ENCODE measurements around the gene JUNB.
"Not testable (repeated sequence)": the region's sequence is repeated elsewhere in the genome, so short reads cannot be mapped to it uniquely, and the experiment has no call there.

Gene JUNB

DNA sequence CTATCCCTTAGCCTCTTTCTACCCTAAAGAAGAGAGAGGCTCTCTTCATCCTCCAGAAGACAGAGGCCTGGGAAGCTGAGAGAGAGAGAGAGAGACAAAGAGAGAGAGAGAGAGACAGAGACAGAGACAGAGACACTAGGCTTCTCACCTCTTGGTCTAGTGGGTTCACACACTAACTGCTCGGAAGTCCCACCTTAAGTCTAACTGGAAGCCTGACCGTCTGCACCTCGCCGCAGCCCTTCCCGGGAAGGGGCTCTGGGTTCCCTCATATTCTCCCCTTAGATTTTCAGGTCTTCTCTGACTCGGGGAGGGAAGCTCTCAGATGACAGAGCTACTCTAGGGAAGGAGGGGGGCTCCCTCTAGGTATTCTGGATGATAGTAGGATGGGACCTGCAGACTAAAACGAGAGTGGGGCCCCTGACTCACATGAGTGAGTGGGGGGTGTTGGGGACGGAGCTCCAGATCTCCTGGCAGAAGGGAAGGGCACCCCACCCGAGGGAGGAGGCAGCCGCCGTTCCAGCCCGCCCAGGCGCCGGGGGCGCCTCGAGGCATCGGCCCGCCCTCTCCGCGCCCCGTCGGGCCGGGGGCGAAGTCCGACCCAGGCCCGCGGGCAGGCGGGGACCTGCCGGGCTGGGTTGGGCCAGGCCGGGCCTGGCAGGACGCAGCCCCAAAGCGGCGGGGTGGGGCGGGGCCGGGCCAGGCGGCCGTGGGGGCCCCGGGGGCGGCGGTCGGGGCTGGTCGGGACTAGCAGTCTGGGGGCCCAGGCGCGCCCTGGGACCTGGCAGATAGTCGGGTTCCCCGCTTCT, 2.0 kb upstream of the JUNB start:
- DNase-seq: no peak

DNA sequence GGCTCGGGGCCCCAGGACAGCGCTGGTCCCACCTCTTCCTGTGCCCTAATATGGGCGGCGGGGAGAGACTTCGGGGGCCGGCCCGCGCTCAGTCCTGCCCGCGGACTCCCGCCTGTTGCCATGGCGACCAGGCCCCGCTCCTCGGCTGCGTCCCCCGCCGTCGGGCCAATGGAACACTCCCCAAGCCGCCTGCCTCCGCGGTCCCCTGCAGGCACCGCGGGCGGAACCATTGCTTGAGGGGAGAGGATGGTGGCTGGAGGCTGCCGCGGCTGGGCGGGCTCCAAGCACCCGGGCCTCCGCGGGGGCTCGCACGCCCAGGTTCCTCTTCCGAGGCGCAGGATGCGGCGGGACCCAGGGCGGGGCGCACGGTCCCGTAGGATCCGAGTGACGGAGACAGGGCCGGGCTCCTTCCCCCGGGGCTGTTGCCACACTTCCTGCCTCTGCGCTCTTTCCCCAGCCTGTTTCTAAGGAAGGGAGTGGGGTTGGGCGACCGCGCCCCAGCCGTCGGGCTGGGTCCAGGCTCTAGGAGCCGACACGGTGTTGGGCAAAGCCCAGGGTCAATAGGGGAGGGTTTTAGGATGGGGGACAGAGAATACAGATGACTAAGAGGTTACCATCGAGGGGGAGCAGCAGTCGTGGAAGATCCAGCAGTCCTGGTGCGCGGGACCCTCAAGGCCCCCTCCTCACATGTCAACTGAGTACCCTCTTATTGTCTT, 1.2 kb upstream of the JUNB start:
- DNase-seq: peak; percentile 78 to 88

DNA sequence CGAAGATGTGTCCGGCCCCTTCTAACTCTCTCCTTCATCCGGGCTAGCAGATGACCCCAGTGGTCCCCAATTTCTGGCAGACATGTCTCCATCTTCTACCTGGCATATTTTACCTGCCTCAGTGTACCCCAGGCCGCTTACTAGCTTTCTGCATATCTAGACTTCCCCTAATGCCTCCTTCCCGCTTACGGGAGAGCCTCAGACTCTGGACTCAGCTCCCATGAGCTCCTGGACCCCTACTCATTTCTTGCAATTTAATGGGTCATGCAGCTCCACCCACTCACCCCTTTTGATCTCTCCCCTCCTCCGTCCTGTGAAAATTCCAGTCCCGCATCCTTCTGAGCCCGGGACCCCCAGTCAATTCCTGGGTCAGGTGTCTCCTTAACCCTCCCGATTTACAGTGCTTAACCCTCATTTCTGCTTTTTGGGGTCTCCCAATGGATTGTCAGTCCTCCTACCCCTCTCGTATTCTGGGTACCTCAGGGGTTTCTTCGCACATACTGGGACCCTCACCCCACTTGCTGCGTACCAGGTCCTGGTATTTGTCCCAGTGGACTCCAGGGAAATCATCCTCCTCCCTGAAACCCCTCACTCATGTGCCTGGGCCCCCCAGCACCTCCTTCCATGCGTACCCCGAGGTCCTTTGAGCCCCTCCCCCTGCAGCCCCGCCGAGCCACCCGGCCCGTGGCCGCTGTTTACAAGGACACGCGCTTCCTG, 500 bp upstream of the JUNB start:
- no peak for DNase-seq

DNA sequence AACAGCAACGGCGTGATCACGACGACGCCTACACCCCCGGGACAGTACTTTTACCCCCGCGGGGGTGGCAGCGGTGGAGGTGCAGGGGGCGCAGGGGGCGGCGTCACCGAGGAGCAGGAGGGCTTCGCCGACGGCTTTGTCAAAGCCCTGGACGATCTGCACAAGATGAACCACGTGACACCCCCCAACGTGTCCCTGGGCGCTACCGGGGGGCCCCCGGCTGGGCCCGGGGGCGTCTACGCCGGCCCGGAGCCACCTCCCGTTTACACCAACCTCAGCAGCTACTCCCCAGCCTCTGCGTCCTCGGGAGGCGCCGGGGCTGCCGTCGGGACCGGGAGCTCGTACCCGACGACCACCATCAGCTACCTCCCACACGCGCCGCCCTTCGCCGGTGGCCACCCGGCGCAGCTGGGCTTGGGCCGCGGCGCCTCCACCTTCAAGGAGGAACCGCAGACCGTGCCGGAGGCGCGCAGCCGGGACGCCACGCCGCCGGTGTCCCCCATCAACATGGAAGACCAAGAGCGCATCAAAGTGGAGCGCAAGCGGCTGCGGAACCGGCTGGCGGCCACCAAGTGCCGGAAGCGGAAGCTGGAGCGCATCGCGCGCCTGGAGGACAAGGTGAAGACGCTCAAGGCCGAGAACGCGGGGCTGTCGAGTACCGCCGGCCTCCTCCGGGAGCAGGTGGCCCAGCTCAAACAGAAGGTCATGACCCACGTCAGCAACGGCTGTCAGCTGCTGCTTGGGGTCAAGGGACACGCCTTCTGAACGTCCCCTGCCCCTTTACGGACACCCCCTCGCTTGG, 966 bp downstream of the JUNB start:
- peak; percentile 69 to 80 for DNase-seq

DNA sequence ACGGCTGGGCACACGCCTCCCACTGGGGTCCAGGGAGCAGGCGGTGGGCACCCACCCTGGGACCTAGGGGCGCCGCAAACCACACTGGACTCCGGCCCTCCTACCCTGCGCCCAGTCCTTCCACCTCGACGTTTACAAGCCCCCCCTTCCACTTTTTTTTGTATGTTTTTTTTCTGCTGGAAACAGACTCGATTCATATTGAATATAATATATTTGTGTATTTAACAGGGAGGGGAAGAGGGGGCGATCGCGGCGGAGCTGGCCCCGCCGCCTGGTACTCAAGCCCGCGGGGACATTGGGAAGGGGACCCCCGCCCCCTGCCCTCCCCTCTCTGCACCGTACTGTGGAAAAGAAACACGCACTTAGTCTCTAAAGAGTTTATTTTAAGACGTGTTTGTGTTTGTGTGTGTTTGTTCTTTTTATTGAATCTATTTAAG, 1.6 kb downstream of the JUNB start:
- no peak for DNase-seq

DNA sequence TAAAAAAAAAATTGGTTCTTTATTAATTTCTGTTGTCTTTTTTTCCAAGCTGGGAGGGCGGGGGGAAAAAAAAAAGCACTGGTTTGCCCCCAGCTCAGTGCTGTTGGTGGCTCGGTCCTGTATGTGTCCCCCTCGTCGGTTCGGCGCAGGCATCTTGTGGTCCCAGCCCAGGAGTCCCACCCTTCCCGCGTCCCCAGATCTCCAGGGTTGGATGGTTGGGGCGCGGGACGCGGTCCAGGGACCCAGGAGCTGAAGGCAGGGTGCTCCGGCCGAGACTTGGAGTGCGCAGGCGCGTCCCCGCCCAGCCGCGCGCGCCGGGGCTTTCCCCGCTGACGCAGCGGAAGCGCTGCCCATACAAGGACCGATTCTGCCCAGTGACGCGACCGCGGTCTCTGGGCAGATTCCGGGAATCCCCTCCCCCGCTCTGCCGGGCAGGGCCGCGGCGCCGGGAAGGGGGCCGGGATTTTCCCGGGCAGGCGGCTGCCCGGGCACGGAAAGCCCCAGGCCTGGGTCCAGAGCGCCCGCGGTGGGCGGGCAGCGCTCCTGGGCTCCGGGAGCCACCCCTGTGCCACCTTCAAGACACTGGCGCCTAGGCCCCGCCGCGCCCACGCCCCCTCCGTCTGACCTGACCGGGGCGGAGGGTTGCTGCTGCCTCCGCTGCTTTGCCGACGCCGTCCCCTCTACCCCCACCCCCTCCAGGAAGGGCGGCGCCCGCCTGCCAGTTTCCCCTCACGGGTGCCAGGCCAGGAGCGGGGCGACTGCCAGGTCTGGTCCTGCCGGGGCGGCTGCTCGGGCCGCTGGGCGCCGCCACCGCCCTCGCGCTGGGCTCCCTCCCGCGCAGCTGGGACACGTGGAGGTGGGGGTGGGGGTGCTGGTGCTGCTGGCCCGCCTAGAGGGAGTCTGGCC, 2.3 kb downstream of the JUNB start:
- peak; percentile 93 to 97 for DNase-seq

DNA sequence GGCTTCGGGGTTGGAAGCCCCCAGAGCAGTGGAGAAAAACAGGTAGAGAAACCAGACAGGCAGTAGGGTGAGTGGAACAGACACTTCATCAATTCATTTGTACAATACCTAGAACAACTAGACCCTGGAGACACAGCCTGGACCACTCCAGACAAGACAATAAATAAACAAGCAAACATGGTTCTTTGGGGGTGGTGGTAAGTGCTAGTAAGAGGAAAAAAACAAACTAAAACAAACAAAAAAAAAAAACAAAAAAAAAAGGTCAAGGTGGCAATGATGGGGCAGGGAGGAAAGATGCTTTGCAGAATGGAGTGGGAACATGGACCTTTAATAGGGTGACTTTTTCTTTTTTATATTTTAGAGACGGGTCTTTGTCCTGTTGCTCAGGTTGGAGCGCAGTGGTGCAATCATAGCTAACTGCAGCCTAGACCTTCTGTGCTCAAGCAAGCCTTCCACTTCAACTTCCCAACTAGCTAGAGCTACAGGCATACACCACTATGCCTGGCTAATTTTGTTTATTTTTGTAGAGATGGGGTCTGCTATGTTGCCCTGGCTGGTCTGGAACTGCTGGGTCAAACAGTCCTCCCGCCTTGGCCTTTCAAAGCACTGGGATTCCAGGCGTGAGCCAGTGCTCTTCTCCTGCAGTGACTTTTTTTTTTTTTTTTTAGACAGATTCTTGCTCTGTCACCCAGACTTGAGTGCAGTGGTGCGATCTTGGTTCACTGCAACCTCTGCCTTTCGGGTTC, 3.1 kb downstream of the JUNB start:
- DNase-seq: no peak

DNA sequence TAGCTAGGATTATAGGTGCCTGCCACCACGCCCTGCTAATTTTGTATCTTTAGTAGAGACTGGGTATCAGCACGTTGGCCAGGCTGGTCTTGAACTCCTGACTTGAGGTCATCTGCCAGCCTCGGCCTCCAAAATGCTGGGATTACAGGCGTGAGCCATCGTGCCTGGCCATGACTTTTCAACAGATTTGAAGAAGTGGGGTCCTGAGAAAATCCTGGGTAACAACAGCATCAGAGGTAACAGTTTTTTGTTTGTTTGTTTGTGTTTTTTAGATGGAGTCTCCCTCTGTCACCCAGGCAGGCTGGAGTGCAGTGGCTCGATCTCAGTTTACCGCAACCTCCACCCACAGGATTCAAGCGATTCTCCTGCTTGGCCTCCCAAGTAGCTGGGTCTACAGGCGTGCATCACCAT, 3.7 kb downstream of the JUNB start:
- no peak for DNase-seq

DNA sequence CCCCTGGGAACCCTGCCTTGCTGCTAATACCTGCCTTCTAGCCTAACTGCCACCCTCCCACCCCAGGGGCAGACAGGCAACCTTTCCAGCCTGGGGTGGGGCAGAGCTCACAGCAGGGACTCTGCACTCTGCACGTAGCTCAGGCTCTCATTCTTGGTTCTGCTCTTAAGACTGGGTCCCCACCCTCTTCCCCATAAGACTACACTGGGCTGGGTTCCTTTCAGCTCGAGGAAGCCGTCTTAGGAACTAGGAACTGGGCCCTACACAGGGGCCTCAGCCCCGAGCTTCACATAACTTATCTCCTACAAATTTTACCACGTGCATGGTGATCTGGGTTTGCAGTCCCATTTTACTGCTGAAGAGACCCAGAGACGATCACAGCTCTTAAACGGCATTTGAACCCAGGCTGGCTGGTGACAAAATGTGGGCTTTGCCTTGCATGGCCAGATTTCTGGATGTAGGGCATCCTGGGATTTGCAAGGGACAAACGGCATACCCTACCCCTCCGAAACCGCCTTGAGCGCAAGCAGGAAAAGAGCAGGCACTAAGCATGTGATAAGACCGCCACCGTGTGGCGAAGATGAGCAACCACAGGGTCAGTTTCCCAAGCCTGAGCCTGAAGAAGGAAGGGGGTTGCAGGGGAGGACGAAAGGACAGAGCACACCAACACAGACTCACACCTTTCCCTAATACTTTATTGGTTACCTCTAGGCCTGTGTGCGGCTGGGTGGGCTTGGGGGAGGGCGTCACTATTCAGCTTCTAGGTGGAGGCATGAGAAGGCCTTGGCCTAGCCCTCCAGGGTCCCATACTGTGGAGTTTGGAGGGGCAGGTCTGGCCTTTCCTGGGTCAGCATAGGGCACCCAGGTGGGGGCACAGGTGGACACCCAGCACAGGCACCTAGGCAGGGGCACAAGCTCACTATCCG, 5.1 kb downstream of the JUNB start:
- peak; percentile 72 to 75 for DNase-seq

DNA sequence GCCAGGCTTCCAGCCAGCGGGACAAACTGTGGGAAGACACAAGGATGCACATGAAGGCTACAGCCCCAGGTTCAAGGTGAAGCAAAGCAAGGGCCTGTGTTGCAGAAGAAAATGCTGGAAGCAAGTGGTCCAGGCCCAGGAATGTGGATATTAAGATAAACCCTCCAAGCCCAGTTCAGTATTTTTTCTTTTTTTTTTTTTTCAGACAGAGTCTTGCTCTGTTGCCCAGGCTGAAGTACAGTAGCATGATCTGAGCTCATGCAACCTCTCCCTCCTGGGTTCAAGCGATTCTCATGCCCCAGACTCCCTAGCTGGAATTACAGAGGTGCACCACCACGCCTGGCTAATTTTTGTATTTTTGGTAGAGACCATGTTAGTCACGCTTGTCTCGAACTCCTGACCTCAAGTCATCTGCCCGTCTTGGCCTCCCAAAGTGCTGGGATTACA, 5.9 kb downstream of the JUNB start:
- no peak for DNase-seq

DNA sequence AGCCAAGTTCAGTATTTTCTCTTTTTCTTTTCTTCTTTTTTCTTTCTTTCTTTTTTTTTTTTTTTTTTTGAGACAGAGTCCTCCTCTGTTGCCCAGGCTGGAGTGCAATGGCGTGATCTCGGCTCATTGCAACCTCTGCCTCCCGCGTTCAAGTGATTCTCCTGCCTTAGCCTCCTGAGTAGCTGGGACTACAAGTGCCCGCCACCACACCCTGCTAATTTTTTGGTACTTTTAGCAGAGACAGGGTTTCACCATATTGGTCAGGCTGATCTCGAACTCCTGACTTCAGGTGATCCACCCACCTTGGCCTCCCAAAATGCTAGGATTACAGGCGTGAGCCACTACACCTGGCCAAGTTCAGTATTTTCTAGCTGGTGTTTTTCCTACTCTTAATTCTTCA, 6.3 kb downstream of the JUNB start:
- DNase-seq: not testable (repeated sequence)

DNA sequence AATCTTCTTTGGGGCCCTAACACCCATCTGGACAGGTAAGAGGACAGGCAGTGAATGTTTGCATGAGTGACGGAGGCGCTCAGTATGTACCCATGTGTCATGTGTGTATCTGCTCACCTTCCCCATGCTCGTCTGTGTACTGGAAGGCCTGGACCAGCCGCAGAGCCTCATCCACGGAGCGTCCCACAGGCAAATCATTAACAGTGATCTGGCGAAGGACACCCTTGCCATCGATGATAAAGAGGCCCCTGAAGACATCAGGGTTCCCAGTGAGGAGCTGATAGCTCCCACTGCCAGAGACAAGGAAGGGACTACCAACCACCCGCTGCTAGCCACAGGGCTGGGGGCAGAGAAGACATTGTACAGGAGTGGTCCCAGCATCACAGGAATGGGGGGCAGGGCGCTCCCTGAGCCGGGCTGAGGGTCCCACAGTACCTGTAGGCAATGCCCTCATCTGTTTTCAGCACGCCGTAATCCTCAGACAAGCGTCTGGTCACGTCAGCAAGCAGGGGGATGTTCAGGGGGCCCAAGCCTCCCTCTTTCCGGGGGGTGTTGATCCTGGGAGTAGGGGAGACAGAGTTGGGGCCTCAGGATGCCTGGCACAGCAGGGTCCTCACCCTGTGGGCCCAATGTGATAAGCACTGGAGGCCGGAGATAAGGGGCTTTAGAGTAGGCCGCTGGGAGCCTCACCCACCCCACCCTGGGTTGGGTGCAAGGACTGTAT, 8.6 kb downstream of the JUNB start:
- no peak for DNase-seq

DNA sequence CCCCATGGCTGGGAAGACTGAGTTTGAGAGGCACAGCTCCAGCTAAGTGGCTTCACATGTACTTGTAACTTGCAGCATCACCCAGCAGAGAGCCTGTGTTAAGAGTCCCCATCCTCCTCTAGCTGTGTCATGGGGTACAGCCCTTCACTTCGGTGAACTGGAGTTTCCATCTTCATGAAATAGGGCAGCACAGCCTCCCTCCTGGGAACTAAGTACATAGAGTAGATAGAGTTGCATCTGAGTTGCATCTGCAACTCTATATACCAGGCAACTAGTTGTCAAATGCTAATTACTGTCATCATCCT, 9.1 kb downstream of the JUNB start:
- no peak for DNase-seq

DNA sequence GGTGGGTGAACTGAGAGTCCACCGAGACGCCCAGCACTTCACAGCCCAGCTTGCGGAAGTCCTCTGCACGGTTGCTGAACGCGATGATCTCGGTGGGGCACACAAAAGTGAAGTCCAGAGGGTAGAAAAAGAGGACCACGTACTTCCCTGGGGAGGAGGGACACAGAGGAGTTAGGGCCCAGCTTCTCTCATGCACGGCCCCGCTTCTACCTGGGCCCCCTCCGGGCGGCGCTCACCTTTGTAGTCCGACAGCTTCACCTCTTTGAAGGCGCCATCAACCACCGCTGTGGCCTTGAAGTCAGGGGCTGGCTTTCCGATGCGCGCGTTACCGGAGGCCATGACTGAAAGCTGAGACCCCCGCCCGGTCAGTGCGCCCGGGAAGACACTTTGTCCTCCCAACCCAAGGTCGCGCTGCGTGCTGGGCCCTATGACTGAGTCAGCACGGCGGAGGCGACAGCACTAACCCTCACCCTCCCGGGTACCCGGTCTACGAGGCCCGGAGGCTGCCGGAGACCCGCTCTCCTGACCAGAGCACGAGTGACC, 9.7 kb downstream of the JUNB start:
- DNase-seq: peak in 1 of 2 donors; percentile 23

DNA sequence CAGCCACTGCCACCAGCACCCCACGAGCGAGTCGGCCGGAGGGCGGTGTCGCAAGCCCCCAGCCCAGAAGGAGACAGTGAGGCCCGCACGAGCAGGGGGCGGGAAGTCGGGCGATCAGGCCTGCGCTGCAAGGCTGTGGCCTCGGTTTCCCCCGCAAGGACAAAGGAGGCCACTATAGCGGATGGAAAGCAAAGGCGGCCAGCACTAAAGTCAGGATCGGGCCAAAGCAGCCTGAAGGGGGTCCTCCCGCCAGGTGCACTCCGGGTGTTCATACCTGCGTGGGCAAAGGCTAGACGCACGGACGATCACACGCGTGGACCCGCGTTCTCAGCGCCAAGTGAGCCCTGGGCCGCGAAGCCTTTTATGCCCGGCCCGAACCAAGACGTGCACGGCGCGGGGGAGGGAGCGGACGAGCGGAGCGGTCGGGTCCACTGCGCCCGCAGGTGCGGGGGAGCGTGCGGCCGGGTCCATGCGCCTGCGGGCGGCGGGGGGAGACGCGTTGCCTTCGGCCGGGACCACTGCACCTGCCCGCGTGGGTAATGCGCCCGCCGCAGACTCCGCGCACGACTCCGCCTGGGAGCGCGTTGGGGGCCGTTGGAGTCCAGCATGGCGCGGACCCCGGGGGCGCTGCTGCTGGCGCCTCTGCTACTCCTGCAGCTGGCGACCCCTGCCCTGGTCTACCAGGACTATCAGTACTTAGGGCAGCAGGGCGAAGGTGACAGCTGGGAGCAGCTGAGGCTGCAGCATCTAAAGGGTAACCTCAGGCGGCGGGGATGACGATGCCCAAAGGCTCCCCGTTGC, 10.4 kb downstream of the JUNB start, which contains the start of the genes PRDX2 and THSD8:
PRDX2 (minus strand) TSS at position 335 of the 801 bp plus-strand sequence. CDS start 539 bp downstream, outside the sequence.
THSD8 (plus strand) TSS at position 604 of the 801 bp plus-strand sequence; CDS start at position 607, 3 bp downstream.
- peak; percentile 60 to 74 for DNase-seq

DNA sequence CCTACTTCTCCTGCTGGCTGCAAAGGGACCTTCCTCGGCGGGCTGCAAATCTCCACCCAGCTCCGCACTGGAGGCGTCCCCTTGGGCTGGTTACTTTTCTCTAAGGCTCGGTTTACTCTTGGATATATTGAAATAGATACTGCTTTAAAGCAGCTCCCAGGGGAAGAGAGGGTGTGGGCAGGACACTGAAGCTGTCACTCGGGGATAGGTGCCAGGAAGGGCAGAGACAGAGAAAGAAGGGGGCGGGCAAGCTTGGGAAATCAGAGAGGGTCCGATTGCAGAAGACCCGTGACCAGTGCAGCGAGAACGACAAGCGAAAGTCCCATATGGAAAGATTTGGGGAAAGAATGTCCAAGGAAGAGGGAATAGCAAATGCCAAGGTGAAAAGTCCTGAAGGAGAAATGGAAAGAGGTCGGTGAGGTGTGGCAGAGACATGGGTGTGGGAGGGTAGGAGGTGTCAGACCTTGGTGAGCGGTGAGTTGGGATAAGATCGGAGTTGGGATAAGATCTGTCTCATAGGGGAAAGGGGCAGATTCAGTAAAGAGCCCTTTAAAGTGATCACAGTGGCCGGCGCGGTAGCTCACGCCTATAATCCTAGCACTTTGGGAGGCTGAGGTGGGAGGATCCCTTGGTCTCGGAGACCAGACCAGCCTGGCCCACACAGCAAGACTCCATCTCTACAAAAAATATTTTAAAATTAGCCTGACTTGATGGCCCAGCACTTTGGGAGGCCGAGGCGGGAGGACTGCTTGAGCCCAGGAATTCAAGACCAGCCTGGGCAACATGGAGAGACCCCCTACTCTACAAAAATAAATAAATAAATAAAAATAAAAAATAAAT, 11.2 kb downstream of the JUNB start:
- no peak for DNase-seq

DNA sequence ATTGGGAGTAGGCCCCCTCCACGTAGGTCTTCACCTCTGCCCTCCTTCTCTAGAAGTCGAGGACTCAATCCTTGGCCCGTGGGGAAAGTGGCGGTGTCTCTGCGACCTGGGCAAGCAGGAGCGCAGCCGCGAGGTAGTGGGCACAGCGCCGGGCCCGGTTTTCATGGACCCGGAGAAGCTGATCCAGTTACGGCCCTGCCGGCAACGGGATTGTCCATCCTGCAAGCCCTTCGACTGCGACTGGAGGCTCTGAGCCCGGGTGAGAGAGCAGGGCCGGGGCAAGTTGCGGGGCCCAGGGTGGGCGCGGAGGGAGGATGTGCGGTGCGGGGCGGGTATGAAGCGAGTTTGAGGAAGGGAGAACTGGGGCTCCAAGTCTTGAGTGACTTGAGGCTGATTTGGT, 12.8 kb downstream of the JUNB start:
- DNase-seq: no peak
